Embryonic facial prominence (tissue), 1 donor: ENCODE measurements around the gene ZFAND3.

Experiments
- DNase-seq: peaks from one replicate; pipeline ENCODE4 v3.0.0-alpha.2; 2016; ENCODE audit errors: extremely low spot score

Gene ZFAND3

DNA sequence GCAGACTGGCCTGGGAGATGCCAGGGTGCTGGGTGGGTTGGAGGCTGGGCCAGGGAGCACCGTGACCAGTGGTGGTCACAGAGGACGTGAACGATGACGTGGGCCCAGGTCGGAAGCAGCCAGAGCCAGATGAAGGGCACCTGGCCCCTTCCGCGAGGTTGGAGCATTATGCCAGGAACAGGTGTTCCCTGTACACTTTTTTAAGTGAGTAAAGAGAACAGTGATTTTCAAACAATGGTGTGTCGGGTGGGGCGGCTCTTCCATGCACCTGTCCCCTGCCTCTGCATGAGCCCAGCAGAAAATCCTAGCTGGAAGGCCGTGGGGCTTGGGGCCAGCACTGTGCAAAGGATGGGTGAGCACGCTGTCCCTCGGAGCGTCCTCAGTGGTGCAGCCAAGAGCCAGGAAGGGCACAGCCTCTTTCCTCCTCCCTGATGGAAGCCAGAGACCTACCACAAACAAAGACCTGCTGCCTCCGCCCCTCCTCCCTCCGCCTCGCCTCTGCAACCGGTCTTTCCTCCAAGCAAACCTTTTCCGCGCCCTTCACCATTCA, 350.5 kb downstream of the ZFAND3 start:
- no peak for DNase-seq

DNA sequence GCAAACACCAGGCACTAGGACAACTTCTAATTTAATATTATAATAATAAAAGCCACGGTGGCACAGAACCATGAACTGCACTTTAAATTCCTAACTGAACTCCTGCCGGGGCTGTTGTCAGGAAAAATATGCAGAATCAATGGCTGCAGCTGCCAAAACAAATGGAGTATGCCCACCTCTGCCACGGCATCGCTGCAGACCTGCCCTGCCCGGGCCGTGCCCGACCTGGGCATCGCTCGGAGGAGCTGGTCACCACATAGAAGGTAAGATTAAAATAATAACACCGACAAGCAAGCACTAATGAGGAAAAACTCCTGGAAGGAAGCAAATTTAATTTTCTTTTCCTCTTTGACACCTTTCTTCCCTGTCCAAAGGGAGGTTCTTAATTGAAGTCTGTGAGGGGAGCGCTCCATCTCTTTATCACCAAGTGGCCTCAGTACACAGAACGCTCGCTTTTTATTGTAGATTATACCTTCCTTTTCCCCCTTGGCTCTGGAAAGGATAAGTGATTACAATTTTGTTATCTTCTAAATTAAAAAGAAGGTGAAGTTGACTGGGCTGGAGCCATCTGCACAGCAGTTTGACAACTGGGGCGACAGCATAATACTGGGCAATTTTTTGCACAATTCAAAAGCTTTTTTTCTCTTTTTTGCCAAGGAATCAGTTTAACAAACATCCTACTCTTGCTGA, 351.3 kb downstream of the ZFAND3 start:
- no peak for DNase-seq

DNA sequence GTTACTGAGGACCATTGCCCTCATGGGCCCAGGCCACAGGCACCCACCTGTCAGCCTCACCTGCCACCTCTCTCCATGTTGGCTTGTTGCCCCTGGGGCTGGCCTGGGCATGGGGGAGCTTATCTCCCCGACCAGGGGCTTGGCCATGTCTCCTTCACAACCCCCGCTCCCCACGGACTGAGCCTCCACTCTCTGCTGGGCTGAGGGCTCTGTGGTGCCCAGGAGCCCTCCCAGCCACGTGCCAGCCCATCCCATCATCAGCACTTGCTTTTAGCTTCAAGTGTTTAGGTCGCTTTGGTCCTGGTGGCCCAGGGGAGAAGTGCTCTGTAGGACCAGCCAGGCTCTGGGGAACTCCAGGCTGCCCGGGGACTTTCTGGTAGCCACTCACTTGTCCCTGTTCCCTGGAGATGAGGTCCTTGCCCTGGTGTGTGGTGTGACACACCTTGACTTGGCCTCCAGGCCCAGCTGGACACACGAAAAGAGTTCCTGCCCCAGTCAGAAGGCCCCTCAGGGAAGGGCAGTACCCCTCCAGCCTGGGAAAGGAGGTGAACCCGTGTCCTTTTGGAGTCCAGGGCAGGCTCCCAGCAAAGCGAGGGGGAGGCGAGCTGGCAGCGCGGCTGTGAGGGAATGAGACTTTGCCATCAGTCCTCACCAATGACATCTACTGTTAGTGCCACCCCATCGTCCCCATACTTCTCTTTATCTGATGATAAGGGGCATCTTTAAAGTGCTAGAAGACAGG, 352.6 kb downstream of the ZFAND3 start:
- DNase-seq, result no peak

DNA sequence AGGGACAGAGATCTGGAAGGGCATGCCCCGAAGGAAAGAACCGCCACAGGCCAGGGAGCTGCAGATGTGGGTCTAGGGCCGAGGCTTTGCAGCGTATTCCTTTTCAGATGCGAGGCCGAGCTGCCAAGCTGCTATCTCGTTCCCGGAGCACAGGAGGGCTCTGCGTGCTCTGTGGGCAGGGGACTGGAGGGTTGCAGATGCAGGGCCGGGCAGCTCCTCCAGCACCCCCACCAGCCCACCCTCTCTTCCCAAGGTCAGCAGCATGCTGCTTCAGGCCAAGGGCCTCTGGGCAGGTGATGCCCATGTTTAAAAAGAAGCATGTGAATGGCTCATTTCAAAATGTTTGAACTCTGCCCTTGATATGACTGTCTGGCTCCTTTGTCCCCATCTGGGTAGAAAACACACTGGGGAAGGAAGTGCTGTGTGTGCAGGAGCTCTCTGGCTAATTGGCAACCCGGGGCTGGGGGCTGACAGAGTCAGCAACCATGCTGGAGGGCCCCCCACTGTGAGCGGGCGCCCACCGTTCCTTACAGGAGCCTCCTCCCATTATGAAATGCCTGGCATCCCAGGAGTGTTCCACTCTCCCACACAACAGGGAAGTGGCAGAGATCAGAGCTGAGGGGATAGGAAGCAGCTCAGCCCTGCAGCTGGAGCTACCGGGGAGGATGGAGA, 353.3 kb downstream of the ZFAND3 start:
- no peak for DNase-seq

DNA sequence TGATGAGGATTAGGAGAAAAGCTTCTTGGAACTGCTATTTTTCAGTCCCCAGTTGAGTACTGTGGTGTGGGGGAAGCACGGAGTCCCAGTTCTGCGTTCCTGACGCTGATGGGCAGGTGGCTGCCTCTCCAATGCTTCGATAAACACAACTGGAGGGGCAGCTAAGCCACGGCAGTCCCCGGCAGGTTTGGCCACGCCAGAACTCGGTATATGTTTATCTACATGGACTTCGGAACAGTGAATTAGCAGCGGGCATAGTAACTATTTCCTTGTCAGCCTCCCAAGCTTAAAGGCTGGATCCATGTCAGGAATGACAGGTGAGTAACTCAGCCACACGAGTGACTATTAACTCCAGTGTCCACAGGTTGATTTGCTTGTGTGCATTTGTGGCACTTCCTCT, 354.4 kb downstream of the ZFAND3 start:
- DNase-seq, result no peak

DNA sequence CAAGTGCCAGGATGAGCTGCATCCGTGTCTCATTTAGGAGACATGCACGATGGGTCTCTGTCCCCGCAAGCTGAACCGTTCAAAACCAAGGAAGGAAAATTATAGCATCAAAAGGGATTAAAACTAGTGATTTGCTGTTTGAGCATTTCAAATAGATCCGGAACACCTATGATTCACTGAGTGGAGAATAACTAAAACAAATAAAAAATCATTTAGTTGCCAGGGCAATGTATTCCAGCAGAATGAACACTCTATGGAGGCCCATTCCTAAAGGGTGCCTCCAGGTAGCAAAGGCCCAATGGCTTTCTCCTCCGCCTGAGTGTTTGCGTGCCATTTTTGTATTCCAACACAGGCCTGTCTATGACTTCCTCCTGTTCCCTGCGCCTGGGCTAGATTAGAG, 354.8 kb downstream of the ZFAND3 start:
- DNase-seq, result no peak

DNA sequence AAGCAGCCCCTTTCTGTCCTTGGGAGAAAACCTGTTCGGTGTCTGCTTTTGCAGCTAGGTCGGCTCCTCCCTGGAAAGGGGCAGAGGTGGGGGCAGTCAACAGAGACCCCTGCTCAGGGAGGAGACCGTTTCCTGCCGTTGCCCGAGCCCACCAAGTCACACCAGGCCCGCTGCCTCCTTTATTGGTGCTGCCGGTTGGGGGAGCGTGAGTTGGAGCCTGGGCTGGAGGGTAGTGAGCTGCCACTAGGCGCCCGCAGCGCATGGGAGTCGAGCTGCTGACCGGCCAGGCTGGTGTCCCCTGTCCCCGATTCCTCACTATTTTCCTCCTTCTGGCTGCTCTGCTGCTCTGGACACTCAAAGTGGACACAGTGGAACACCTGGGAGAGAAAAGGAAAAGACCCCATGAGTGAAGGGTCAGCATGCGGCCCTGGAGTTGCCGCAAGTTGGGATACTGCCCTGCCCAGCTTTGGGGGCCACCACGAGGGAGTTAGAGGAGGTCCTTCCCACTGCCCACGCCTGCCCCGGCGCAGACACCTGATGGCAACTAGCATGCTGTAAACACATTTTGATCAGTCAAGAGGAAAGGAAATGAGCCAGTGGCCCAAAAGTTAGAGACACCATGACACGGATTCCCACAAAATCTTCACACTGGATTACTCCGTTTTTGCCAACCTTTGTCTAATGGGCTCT, 355.4 kb downstream of the ZFAND3 start:
- DNase-seq, result no peak

DNA sequence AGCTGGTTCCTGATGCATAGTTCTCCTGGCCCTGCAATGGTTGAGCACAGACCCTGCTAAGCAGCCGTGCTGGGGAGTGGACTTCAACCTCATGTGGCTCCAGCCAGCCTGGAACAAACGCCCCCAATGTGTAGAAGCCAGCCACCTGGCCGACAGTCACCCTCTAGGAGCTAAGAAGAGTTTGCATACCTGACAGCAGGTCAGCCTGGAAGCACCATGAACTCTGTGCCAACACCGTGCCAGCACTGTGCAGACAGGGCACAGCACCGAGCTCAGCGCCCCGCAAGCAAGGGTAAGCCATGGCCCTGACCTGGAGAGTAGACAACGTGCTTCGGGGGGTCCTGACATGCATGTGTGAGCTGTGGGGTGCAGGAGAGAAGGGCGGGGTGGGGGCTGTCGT, 356.3 kb downstream of the ZFAND3 start:
- DNase-seq, result no peak

DNA sequence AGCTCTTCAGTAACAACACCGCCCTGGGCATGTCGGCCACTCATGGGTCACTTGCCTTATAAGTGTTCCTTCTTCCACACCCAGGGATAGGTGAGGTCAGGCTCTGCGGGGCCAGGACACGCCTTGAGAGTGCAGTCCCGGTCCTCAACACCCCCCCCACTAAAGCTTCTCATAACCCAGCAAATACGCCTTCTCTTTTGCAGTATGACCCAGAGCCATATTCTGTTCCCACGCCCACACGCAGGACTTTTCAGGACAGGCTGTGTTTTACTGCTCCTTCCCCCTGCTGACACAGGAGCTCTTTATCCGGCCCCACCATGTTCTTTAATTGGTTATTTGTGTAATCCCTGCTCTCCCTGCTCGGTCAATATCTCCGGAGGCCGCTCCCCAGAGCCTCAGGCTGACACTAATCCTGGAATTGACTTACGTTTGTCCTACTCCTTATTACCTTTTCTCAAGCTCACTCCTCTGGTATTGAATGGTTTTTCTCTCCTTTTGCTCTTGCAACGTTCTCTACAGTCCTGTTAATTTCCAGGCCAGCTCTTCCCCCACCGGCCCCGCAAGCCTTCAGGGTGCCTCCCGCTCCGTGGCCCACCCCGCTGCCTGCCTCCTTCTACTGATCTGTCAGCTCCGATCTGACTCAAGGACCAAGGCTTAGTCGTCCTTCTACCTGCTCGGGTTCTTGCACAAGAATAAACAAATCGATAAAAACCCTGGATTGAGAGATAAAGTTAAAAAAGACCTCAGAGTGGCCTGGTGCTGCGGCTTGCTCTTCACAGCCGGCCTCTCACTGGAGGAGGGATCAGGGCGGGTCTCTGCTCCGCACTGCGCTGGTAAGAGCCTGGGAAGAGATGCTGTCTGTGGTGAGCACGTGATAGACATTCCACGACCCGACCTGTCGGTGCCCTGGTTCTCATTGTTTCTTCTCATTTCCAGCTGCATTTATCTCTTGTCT, 357.5 kb downstream of the ZFAND3 start:
- no peak for DNase-seq

DNA sequence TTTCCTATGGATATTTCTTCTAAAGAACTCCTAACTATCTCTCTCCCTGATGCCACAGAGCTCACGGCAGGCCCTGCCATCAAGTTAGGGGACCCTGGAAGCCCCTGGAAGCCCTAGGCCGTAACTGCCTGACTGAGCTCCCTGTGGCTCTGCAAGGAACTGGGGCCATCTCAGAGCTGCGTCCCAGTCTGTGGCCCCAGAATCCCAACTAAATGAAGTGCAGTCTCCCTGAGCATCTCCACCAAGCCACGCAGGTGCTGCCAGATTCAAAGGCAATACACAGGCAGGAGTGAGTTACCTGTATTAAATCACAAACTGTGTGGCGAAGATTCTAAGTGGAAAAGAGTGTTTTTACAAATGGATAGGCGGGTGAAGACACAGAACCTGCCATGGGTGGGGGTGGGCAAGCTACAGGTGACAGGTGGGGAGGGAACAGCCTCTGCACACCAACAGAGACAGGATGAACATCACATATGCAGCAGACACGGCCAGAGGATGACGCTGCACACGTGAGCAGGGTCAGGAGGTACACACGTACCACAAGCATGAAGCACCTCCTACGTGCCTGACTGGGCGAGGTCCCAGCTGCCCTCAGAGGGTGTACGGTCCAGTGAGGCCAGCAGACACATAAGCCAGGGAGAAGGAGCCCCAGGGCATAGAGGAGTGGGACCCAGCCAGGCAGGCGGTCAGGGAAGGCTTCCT, 358.5 kb downstream of the ZFAND3 start:
- DNase-seq, result no peak

DNA sequence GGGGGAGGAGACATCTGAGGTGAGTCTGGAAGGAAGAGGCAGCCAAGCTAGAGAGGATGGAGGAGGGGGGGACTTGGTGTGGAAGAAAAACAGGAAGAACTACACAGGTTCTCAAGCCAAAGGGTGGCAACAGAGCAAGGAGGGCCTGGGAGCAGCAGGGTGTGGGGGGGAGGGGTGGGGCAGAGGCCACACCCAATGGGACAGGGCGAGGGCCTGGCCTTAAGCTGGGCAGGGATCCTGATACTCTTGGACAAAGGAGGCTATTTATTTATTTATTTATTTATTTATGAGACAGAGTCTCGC, 359.0 kb downstream of the ZFAND3 start:
- no peak for DNase-seq

DNA sequence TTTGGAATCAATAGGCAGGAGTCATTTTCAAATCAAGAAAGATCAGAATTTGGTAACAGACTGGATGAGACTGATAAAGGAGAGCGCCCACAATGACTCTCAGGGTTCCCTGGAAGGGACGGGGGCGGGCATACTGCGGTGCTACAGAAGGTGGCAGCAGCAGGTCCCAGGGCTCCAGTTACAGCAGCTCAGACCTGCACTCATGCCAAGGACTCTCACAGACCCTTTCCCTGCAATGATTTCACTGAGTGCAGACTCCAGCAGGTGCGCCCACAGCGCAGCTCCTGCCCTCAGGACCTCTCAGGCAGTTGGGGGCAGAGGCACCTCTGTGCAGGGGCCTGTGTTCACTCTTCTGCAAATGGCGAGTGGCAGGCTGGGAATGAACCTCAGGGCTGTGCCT, 359.8 kb downstream of the ZFAND3 start:
- no peak for DNase-seq

DNA sequence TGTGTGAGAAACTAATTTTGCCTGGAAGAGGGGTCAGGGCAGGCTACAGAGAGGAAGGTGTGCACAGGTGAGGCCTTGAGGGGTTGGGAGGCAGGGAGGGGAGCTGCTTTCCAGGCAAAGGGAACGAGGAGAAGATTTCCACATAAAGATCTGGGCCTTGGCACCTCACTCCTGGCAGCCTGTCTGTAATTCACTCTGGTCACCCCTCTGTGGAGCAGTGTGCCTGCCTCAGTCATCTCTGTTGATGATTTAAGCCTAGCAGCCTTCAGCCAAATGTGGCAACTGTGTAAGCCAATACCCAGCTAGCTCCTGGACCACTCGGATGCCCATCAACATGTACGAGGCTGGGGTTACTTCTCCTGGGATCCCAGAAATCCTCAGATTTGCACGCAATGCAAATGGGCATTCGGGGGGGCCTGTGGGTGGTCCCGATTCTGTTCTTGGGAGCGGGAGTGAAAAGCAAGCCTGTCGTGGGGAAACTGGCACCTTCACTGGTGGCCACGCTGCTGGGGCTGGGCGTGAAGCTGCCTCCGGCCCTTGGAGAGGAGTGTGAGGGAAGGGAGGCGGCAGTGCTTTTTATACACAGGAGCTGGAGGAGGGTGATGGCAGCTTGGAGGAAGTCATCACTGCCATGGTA, 360.4 kb downstream of the ZFAND3 start:
- no peak for DNase-seq

DNA sequence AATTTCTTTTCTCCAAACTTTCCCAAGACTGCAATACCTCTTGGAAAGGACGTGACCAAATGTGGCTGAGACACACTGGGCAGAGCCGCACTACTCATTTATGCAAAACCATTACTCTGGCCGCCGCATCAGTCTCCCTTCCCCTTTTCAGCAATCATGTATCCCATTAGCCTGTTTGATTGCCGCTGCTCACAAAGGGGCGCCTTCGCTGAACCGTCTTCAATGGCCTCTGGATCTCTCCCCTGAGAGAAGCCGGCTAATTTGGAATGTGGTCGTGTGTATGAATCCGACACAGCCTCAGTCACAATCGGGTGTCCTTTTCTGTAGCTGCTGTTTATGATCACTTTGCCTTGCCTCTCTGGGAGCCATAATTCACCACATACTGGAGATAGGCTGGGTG, 361.1 kb downstream of the ZFAND3 start:
- no peak for DNase-seq

DNA sequence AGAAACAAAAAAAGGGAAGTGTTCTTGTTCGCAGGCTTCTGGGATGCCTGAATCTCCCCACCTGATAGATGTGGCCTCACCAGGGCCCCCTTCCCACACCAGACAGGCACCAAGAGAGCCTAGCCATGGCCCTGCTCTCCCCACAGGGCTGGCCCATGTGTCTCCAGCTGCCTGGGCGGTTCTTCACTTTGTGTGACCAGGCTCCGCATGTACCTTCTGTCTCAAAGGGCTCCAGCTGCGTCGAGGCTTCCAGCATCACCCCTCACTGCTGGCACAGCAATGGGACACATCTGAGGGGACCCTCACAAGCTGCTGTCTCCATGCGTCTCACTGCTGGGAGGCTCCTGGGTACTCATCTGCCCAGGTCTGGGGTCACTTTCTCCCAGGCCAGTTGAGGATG, 362.9 kb downstream of the ZFAND3 start:
- DNase-seq, result no peak

DNA sequence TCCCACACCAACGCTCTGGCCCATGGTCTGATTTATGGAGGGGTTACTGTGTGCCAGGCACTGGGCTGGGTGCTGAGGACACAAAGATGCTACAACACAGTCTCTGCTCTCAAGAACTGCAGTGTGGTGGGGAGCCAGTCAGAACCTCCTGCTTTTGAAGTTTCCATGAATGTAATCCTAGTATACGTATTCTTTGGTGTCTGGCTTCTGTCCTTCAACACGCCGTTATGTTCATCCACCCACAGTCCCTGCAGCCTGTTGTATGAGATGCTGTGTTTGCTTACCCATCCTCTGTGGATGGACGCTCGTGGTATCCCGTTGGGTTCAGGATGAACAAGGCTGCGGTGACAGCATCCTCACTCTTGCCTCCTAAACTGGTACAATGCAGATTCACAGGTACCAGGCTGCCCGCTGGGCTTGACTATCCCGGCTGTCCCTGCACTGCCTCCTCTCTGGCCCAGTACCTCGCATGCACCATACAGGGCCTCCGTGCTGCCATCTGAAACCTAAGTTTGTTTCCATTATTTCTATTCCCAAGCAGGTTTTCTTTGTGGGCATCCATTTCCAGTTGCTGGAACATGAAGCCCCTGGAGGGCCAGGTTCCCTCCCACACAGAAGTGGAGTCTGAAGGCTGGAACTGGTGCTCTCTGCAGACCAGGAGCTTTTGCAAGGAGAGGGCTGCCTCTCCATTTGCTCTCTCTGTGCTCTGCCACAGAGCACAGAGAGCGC, 364.5 kb downstream of the ZFAND3 start:
- no peak for DNase-seq

DNA sequence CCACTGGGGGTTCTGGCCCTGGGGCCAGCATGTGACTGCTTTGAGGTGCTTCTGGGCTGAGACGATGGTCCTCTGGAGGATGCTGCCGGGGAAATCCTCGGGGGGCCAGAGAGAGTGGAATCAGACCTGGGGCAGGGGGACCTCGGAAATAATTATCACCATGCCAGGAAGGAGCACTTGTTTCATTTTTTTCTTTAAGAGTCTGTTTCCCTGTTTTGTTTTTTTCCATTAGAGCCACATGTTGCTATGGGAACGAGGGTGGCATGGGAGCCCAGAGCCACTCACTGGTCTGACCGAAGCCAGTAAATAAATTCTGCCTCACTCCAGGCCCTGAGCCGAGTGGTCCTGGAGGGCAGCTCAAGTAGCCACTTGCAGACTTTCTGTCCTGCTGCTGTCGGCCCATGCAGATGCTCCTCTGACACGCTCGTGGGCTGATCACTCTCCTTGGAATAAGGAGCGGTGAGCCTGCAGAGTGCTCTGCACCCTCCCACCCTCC, 365.1 kb downstream of the ZFAND3 start:
- DNase-seq, result no peak

DNA sequence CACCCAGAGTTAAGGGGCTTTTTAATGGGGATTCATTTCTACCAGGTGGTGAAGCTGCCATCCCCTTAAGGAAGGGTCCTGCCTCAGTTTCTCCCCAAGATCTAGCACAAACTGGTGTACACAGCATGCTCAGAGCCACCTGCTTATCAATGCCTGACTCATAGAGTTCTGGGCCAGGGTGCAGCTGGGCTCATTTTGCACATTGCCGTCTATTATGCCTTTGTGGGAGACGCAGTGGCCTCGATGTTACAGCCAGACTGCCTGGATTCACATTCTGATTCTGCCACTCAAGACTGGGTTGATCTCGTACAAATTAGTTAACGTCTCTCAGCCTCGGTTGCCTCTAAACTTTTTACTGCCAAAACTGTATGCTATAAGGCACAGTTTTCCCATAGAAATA, 365.7 kb downstream of the ZFAND3 start:
- no peak for DNase-seq

DNA sequence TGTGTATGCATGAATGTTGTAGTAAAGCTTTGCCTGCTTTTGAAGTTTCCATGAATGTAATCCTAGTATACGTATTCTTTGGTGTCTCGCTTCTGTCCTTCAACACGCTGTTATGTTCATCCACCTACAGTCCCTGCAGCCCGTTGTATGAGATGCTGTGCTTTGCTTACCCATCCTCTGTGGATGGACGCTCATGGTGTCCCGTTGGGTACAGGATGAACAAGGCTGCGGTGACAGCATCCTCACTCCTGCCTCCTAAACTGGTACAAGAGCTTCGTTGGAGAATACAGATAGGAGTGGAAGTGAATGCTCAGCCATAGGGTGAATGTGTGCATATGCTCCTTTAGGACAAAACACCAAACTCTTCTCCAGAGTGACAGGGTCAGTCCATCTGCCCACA, 366.2 kb downstream of the ZFAND3 start:
- no peak for DNase-seq
